ENCODE results near the gene SF3B2.
"Not testable (repeated sequence)": the region's sequence is repeated elsewhere in the genome, so short reads cannot be mapped to it uniquely, and the experiment has no call there.

SF3B2 gene

GRCh38 chr11:66112601-66113499 lies 60.7 kb downstream of the SF3B2 start:
- no peak for DNase-seq

- not testable (repeated sequence) for DNase-seq
Measured at GRCh38 chr11:66114957-66115356, 62.8 kb downstream of the SF3B2 start.

GRCh38 chr11:66115638-66116301 lies 63.6 kb downstream of the SF3B2 start:
- DNase-seq = no peak

- no peak for DNase-seq
Measured at GRCh38 chr11:66116576-66117361, 64.6 kb downstream of the SF3B2 start.

GRCh38 chr11:66118847-66119246 lies 66.7 kb downstream of the SF3B2 start:
- no peak for DNase-seq

All from DMS 273 treated with DMSO at 0.1 percent for 48 hours (cell line).